Uterus (tissue), 4 donors: ENCODE data around the gene SYCP2L. TPM values are rescaled to one million over a fixed set of nuclear protein-coding genes. Genes with fewer than 3 reads are reported as not detected.
"Not testable (repeated sequence)": the region's sequence is repeated elsewhere in the genome, so short reads cannot be mapped to it uniquely, and the experiment has no call there.

Experiments
- DNase-seq, 2 donors: peaks; one replicate each; pipeline ENCODE4 v3.0.0-alpha.2; 2019 to 2020
- H3K27ac ChIP-seq, 2 donors: fragments of 200-600 bp; sonication (generic); 1 replicate in 1 of 2; 2 replicates in 1 of 2; pipeline ENCODE4 v1.5.1; 2016 to 2018
- H3K27me3 ChIP-seq, 2 donors: fragments of 200-600 bp; sonication (generic); one replicate each; pipeline ENCODE4 v1.5.1; 2018 to 2019; ENCODE audit warnings: control low read depth in 1 of 2
- H3K36me3 ChIP-seq, 2 donors: fragments of 200-600 bp; sonication (generic); one replicate each; pipeline ENCODE4 v1.5.1; 2019; ENCODE audit warnings: control low read depth in 1 of 2
- H3K4me1 ChIP-seq, 2 donors: fragments of 200-600 bp; sonication (generic); one replicate each; pipeline ENCODE4 v1.5.1; 2018 to 2019; ENCODE audit warnings: control low read depth in 1 of 2
- H3K4me3 ChIP-seq, 2 donors: fragments of 200-600 bp; sonication (generic); 1 replicate in 1 of 2; 2 replicates in 1 of 2; pipeline ENCODE4 v1.5.1; 2018 to 2019; ENCODE audit warnings: mild to moderate bottlenecking in 1 of 2
- H3K9me3 ChIP-seq, 2 donors: fragments of 200-600 bp; sonication (generic); one replicate each; pipeline ENCODE4 v1.5.1; 2019; ENCODE audit warnings: control low read depth in 1 of 2
- CTCF ChIP-seq, 4 experiments: fragments of 200-600 bp in 2 of 4; fragments of 450-650 bp in 2 of 4; sonication (generic) in 2 of 4; IDR thresholded peaks; one replicate each; pipeline ENCODE4 v1.5.1; 2016 to 2019; ENCODE audit warnings: antibody characterized with exemption in 4 of 4, mild to moderate bottlenecking in 2 of 4, moderate library complexity in 1 of 4
- POLR2A ChIP-seq, 2 donors: fragments of 450-650 bp; IDR thresholded peaks; one replicate each; pipeline ENCODE4 v1.6.1; 2016; ENCODE audit warnings: antibody characterized with exemption in 2 of 2, mild to moderate bottlenecking in 1 of 2, moderate library complexity in 1 of 2
- intact Hi-C: fragments of 100-400 bp; cut with DNase I; formaldehyde crosslinking; loops from one replicate; pipeline ENCODE4 v1.15.1; 2023; ENCODE audit warnings: low total_unique reads
- total RNA-seq, 4 donors: library from RNA; depleted of rRNA in 3 of 4; stranded (reverse); fragments of >200 nt in 3 of 4; gene quantifications; one replicate each; pipeline versions ENCODE4 v1.1.0 to v1.2.4, GENCODE V29; 2014 to 2023
- donor health status: DM: yes; HTN: yes; CAD: no.

Gene SYCP2L
- total RNA-seq, 4 donors from 2014 or later = under 0.01 to 4.9 (median 3.5) TPM; not detected in 1

- TF ChIP-seq POLR2A (IDR thresholded peaks at IDR 0.05) = no peak
- no peak for TF ChIP-seq CTCF (IDR thresholded peaks at IDR 0.05)
- intact Hi-C loops = no loop called here
Measured at GRCh38 chr6:10854922-10855632, 31.8 kb upstream of the SYCP2L start.

GRCh38 chr6:10857259-10857658, 29.6 kb upstream of the SYCP2L start:
- intact Hi-C loops = no loop called here
- TF ChIP-seq CTCF (IDR thresholded peaks at IDR 0.05) = no peak
- no peak for TF ChIP-seq POLR2A (IDR thresholded peaks at IDR 0.05)

More at GRCh38 chr6:10854922-10855632, 31.8 kb upstream of the SYCP2L start:
- H3K36me3 ChIP-seq = no peaks in the 10 kb centered on the region
- H3K27me3 ChIP-seq = no peaks in the 10 kb centered on the region
- H3K4me1 ChIP-seq = no peaks in the 10 kb centered on the region
- peaks cover 0 to 7% of the 10 kb centered on the region in 2 donors for H3K9me3 ChIP-seq
- no peak for DNase-seq
- no peak overlapping the region for H3K27ac ChIP-seq
- no peak overlapping the region for H3K4me3 ChIP-seq

GRCh38 chr6:10861086-10861485, 25.8 kb upstream of the SYCP2L start:
- TF ChIP-seq POLR2A (IDR thresholded peaks at IDR 0.05) (no peak), CTCF (IDR thresholded peaks at IDR 0.05) (no peak)
- intact Hi-C loops = no loop called here
- DNase-seq = no peak

More at GRCh38 chr6:10857259-10857658, 29.6 kb upstream of the SYCP2L start:
- Histone ChIP-seq H3K9me3 (peaks cover 0 to 7% of the 10 kb centered on the region in 2 donors), H3K36me3 (no peaks in the 10 kb centered on the region), H3K4me1 (no peaks in the 10 kb centered on the region), H3K4me3 (no peak overlapping the region), H3K27me3 (no peaks in the 10 kb centered on the region), H3K27ac (no peak overlapping the region)
- no peak for DNase-seq

GRCh38 chr6:10862361-10862760, 24.5 kb upstream of the SYCP2L start:
- Histone ChIP-seq H3K36me3 (no peaks in the 10 kb centered on the region), H3K9me3 (no peaks in the 10 kb centered on the region), H3K27ac (no peak overlapping the region), H3K4me1 (no peaks in the 10 kb centered on the region), H3K27me3 (no peaks in the 10 kb centered on the region), H3K4me3 (no peak overlapping the region)
- TF ChIP-seq CTCF (IDR thresholded peaks at IDR 0.05) = no peak
- TF ChIP-seq POLR2A (IDR thresholded peaks at IDR 0.05) = no peak
- no peak for DNase-seq
- intact Hi-C loops = no loop called here

More at GRCh38 chr6:10861086-10861485, 25.8 kb upstream of the SYCP2L start:
- H3K27ac ChIP-seq = no peak overlapping the region
- no peaks in the 10 kb centered on the region for H3K9me3 ChIP-seq
- H3K27me3 ChIP-seq = no peaks in the 10 kb centered on the region
- H3K4me1 ChIP-seq = no peaks in the 10 kb centered on the region
- H3K4me3 ChIP-seq = no peak overlapping the region
- no peaks in the 10 kb centered on the region for H3K36me3 ChIP-seq

- H3K4me3 ChIP-seq, intact Hi-C loops, H3K27ac ChIP-seq, H3K4me1 ChIP-seq, H3K36me3 ChIP-seq, DNase-seq, H3K27me3 ChIP-seq, H3K9me3 ChIP-seq: not testable (repeated sequence)
Measured at GRCh38 chr6:10863031-10863430, 23.8 kb upstream of the SYCP2L start.

GRCh38 chr6:10866709-10867108, 20.1 kb upstream of the SYCP2L start:
- H3K4me1 ChIP-seq, intact Hi-C loops, DNase-seq: not testable (repeated sequence)

More at GRCh38 chr6:10866709-10867108, 20.1 kb upstream of the SYCP2L start:
- H3K27ac ChIP-seq, H3K36me3 ChIP-seq, H3K4me3 ChIP-seq, H3K27me3 ChIP-seq, H3K9me3 ChIP-seq: not testable (repeated sequence)
